ENCODE results near the gene DCHS2.

DCHS2 gene

GRCh38 chr4:154384012-154384411 is 107.6 kb downstream of the DCHS2 start:
- no peak for DNase-seq (ENCODE audit: low read depth, low spot score)

DNA sequence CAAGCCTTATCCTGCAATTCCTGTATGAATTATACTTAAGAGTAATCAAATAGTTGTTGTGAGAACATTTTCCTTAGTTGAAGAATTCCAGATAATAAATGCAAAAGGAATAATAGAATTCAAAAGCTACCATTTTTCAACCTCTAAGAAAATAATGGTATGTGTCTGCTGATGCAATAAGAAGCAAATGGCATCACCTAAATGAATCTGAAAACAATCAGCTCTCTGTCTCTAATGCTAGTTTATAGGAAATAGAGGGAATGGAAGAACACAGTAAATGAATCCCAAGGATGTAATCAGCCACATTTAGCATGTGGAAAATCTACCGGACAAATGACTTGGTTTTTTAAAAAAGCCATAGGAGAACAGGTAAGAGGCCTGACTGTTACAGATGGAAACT is 115.1 kb downstream of the DCHS2 start:
- no peak for DNase-seq (ENCODE audit: low read depth, low spot score)

DNA sequence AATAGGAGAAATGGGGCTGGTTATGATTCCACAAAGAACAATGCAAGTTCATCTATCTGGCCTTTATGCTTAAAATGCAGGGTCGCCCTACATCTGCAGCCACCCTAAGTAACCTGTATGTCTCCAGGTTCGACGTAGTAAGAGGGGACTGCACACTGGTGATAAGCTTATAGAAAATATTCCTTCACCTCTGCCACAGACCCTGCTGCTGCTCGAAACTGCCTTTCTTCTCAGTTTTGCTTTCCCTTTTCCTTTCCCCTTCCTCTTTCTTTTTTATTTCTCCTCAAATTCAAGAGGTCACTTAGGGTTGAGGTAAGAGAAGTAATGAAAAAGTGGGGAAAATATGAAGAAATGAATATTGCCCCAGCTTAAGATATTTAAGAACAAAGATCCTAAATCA is 123.5 kb downstream of the DCHS2 start:
- no peak for DNase-seq (ENCODE audit: low read depth, low spot score)

DNA sequence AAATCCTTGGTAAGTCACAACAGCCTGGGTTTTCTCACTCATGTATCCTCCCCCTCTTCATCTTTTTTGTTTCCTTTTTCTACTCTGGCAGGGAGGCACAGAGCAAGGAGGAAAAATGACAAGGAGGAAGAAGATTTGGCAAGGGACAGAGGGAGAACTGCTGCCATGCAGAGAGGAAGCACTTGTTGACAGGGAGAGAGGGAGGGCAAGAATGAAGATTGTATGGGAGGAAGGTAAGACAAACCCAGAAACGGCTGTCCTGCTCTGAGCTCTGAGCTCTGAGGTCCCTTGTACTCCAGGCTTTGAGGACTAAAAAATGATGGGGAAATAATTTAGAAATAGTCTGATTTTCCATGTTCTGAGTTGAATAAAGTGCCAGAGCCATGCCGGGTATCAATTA is 123.9 kb downstream of the DCHS2 start:
- DNase-seq (ENCODE audit: low read depth, low spot score) = no peak

DNA sequence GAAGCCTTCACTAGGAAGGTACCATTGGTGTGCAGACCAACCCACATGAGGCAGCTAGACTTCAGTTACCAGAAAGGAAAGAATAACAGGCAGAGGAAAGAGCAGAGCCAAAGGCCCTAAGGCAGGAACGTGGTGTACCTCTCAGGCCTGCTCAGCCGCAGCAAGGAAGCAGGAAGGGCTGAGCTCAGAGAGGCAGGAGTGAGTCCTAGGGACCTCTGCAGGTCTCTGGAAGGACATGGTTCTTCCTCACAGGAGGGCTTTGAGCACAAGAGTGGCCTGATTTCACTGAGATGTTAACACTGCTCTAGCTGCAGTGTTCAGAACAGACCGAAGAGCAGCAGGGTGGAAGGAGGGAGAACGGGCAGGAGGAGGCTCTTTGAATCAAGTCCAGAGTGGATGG is 124.6 kb downstream of the DCHS2 start:
- peak; percentile 11 for DNase-seq (ENCODE audit: low read depth, low spot score)

GRCh38 chr4:154364066-154364845 is 127.3 kb downstream of the DCHS2 start:
- DNase-seq (ENCODE audit: low read depth, low spot score) = peak; percentile 52

DNA sequence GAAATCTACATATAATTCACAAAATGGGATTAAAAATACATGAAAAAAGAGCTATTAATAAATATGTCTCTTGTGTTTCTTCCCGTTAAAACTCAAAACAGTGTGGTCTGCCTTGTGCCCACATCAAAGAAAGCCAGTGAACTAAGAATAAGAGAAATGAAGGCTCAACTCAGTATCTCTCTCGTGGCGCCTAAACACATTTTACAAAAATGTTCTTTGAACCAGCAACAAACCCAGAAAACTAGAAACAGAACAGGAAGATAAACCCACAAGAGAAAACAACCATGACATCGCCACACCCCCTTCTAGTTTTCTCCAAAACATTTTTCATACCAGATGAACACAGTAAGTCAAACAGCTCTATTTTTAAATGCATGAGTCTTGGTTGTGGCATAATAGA is 130.1 kb downstream of the DCHS2 start:
- DNase-seq (ENCODE audit: low read depth, low spot score) = peak; percentile 4

DNA sequence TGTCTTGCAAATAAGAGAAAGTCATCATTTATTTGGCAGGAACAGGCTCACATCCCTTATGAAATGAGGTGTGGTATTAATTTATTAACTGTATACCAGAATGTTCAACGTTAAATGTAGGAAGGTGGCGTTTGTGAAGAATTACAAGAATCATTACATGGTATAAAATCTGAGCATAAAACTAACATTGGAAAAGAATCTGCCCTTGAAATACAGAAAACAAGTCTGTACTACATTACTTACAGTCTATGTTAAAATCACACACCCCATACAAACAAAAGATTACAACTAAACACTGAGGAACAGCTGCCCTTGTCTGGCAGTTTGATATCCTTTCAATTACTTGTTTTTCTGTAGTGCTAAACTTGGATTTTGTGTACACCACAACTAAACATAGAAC is 131.1 kb downstream of the DCHS2 start:
- DNase-seq (ENCODE audit: low read depth, low spot score) = no peak

- DNase-seq (ENCODE audit: low read depth, low spot score) = no peak
These were observed 136.7 kb downstream of the DCHS2 start for GRCh38 chr4:154354883-154355282.

- peak; percentile 36 for DNase-seq (ENCODE audit: low read depth, low spot score)
These were observed 141.8 kb downstream of the DCHS2 start for GRCh38 chr4:154349829-154350228.

GRCh38 chr4:154348657-154349056 is 142.9 kb downstream of the DCHS2 start:
- no peak for DNase-seq (ENCODE audit: low read depth, low spot score)

DNA sequence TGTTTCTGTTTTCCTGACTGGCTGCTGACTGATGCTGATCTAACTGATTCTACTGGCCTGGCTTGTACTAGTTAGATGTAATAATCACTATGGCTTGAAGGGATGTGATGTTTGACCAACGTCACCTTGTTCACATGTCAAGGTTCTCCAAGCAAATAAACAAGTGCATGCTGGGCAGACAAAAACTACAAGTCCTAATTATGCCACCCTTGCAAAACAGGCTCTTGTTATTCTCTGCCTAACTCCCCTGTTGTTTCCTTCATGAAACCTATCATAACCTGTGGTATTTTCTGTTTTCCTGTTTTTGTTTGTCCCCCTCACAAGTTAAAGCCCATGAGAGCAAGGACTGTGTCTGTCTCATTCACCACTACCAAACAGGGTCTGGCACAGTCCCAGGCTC is 146.2 kb downstream of the DCHS2 start:
- DNase-seq (ENCODE audit: low read depth, low spot score) = no peak

DNA sequence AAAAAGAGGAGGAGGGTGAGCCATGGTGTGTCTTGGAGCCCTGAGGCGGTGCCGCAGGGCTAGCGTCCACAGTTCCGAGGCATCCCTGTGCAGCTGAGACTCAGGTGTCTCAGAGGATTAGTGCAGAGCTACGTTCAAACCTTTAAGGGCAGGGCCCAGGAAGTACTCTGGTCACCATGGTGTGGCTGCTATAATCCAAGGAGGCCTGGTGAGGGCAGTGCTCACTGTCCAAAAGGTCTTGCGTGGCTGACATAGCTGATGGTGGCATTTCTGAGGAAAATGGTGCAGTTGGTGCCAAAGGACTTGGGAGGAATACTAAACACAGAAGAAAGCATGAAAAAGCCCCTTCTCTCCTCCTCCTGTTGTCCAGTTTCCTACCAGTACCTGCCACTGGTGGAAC is 146.9 kb downstream of the DCHS2 start:
- no peak for DNase-seq (ENCODE audit: low read depth, low spot score)

GRCh38 chr4:154343651-154344050 is 147.9 kb downstream of the DCHS2 start:
- DNase-seq (ENCODE audit: low read depth, low spot score) = peak; percentile 7

DNA sequence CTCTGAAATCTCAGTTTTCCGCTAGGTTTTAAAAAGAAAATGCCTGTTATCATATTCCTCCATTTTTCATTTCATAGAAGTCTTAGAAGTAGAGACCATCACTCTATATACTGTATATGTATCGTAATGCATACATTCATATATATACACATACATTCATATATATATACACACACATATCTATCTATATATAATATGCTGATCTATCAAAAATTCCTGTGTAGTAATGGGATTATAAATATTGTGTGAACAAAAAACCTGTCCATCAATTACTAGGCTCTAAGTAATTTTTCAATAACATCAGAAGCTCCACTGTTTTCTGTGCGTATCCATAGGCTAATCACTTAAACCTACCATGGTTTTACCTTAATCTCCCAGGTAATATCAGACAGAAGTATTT is 150.2 kb downstream of the DCHS2 start:
- DNase-seq (ENCODE audit: low read depth, low spot score) = no peak

DNA sequence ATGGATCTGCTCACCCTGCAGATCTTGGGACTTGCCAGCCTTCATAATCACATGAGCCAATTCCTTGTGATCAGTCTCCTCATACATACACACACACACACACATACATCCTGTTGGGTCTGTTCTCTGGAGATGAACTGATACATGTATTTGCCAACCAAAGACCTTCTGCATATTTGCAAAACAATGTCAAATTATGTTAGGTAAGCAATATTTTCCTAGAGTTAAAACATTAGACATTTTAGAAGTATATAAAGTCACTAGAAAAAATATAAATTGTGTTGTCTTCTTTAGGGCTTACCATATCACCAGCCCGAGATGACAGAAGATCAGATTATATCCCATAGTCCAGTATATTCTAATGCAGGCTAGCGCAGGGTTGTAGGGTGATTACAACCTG is 156.0 kb downstream of the DCHS2 start:
- no peak for DNase-seq (ENCODE audit: low read depth, low spot score)

- peak; percentile 45 for DNase-seq (ENCODE audit: low read depth, low spot score)
These were observed 158.7 kb downstream of the DCHS2 start for GRCh38 chr4:154332681-154333421.

GRCh38 chr4:154329939-154330338 is 161.7 kb downstream of the DCHS2 start:
- DNase-seq (ENCODE audit: low read depth, low spot score) = no peak

GRCh38 chr4:154329268-154329868 is 162.2 kb downstream of the DCHS2 start:
- peak; percentile 58 for DNase-seq (ENCODE audit: low read depth, low spot score)

DNA sequence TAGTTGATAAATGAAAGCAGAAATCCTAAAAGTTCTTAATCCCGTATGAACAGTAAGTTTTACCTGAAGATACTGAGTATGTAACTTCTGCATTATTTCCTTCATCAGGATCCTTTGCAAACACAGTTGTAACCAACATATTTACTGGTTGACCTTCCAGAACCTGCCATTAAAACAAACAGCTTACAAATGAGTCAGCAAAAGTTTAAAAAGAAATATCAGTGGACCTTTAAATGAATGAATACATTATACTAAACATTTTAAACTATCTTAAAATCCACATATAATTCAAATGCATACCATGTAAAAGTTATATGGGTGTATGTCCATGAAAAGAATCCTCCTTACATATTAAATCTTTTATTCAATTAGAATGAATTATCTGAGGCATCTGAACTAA is 163.6 kb downstream of the DCHS2 start:
- no peak for DNase-seq (ENCODE audit: low read depth, low spot score)

- DNase-seq (ENCODE audit: low read depth, low spot score) = no peak
These were observed 171.1 kb downstream of the DCHS2 start for GRCh38 chr4:154320521-154320920.

- DNase-seq (ENCODE audit: low read depth, low spot score) = no peak
These were observed 171.9 kb downstream of the DCHS2 start for GRCh38 chr4:154319736-154320135.
